GM19328 (cell line): ENCODE data around the gene TNFSF8.

Experiments used
- ATAC-seq: cut with Tn5 transposase; IDR thresholded peaks from one replicate; pipeline ENCODE4 v1.9.1; 2021; ENCODE audit warnings: mild to moderate bottlenecking, moderate library complexity; ENCODE audit not compliant: unreplicated experiment

The TNFSF8 gene

GRCh38 chr9:114883709-114884108, 46.7 kb downstream of the TNFSF8 start:
- no peak for ATAC-seq

- ATAC-seq = no peak
These were observed 50.1 kb downstream of the TNFSF8 start for GRCh38 chr9:114880291-114880745.

GRCh38 chr9:114878879-114879564, 51.4 kb downstream of the TNFSF8 start:
- no peak for ATAC-seq

GRCh38 chr9:114869845-114870244, 60.5 kb downstream of the TNFSF8 start:
- no peak for ATAC-seq

GRCh38 chr9:114869378-114869777, 61.0 kb downstream of the TNFSF8 start:
- no peak for ATAC-seq

GRCh38 chr9:114867327-114867726, 63.1 kb downstream of the TNFSF8 start:
- no peak for ATAC-seq

- no peak for ATAC-seq
These were observed 65.9 kb downstream of the TNFSF8 start for GRCh38 chr9:114864471-114864870.

GRCh38 chr9:114861922-114862605, 68.3 kb downstream of the TNFSF8 start:
- ATAC-seq = no peak

GRCh38 chr9:114861273-114861672, 69.1 kb downstream of the TNFSF8 start:
- ATAC-seq = no peak

GRCh38 chr9:114860187-114860586, 70.2 kb downstream of the TNFSF8 start:
- no peak for ATAC-seq

- no peak for ATAC-seq
These were observed 73.5 kb downstream of the TNFSF8 start for GRCh38 chr9:114856942-114857315.

GRCh38 chr9:114856215-114856941, 74.0 kb downstream of the TNFSF8 start:
- no peak for ATAC-seq

GRCh38 chr9:114855488-114855887, 74.9 kb downstream of the TNFSF8 start:
- ATAC-seq = no peak

- ATAC-seq = no peak
These were observed 75.5 kb downstream of the TNFSF8 start for GRCh38 chr9:114854736-114855355.

- ATAC-seq = no peak
These were observed 77.1 kb downstream of the TNFSF8 start for GRCh38 chr9:114853071-114853855.

GRCh38 chr9:114852050-114852594, 78.3 kb downstream of the TNFSF8 start:
- no peak for ATAC-seq

GRCh38 chr9:114851306-114851705, 79.1 kb downstream of the TNFSF8 start:
- ATAC-seq = no peak
